Glutamatergic neuron (in vitro differentiated cells): Measurements from ENCODE around the gene SUPT6H. TPM values are rescaled to one million over a fixed set of nuclear protein-coding genes. Genes with fewer than 3 reads are reported as not detected.

ENCODE experiments used
- DNase-seq: peaks from one replicate; pipeline ENCODE4 v3.0.0; 2022
- H3K27ac Mint-ChIP-seq: one replicate; pipeline ENCODE4 v1.8.0; 2020; ENCODE audit warnings: mild to moderate bottlenecking, mixed read lengths, inconsistent platforms; ENCODE audit not compliant: unreplicated experiment
- H3K27me3 Mint-ChIP-seq: one replicate; pipeline ENCODE4 v1.8.0; 2020; ENCODE audit warnings: mild to moderate bottlenecking, moderate library complexity, mixed read lengths, inconsistent platforms; ENCODE audit not compliant: unreplicated experiment
- H3K36me3 Mint-ChIP-seq: one replicate; pipeline ENCODE4 v1.8.0; 2020; ENCODE audit warnings: mild to moderate bottlenecking, mixed read lengths, inconsistent platforms; ENCODE audit not compliant: unreplicated experiment
- H3K4me1 Mint-ChIP-seq: one replicate; pipeline ENCODE4 v1.8.0; 2020; ENCODE audit warnings: mild to moderate bottlenecking, low read depth, mixed read lengths, inconsistent platforms; ENCODE audit not compliant: unreplicated experiment
- H3K4me3 Mint-ChIP-seq: one replicate; pipeline ENCODE4 v1.8.0; 2020; ENCODE audit warnings: mild to moderate bottlenecking, mixed read lengths, inconsistent platforms; ENCODE audit not compliant: unreplicated experiment
- H3K9me3 Mint-ChIP-seq: one replicate; pipeline ENCODE4 v1.8.0; 2020; ENCODE audit warnings: mild to moderate bottlenecking, moderate library complexity, mixed read lengths, inconsistent platforms; ENCODE audit not compliant: unreplicated experiment
- CTCF ChIP-seq: fragments of 200-600 bp; sonication (generic); IDR thresholded peaks from one replicate; pipeline ENCODE4 v1.5.0; 2021; ENCODE audit not compliant: partially characterized antibody, unreplicated experiment
- total RNA-seq: library from RNA; stranded (reverse); fragmentation: NEBNext Ultra II Directional; extraction: Animal tissue kit (Norgen Biotek cat#: 25700); gene quantifications from one replicate; pipeline ENCODE4 v1.2.1, GENCODE V29; 2021; ENCODE audit not compliant: unreplicated experiment

SUPT6H gene
- total RNA-seq, 1 donor from 2014 or later: 108 TPM

- H3K27ac Mint-ChIP-seq: no peak overlapping the region
- H3K4me1 Mint-ChIP-seq: peaks cover 15% of the 10 kb centered on the region
- TF ChIP-seq CTCF: no peak
- H3K4me3 Mint-ChIP-seq: no peak overlapping the region
- H3K27me3 Mint-ChIP-seq: peaks cover 5% of the 10 kb centered on the region
- no peak for DNase-seq
- H3K36me3 Mint-ChIP-seq: peaks cover 5% of the 10 kb centered on the region
- peaks cover 4% of the 10 kb centered on the region for H3K9me3 Mint-ChIP-seq
These were observed 20.4 kb upstream of the SUPT6H start for GRCh38 chr17:28641579-28641978.

- peak overlapping the region; percentile 97 for H3K4me3 Mint-ChIP-seq
These were observed 17.8 kb upstream of the SUPT6H start for GRCh38 chr17:28643983-28644786.

GRCh38 chr17:28644787-28645575 is 17.0 kb upstream of the SUPT6H start, which contains the start of gene BLTP2:
Gene BLTP2 (minus strand): TSS chr17:28645158. CDS start chr17:28645056, 102 bp downstream.
- H3K4me1 Mint-ChIP-seq: peaks cover 17% of the 10 kb centered on the region
- DNase-seq: peak; percentile 96
- TF ChIP-seq CTCF: no peak
- H3K4me3 Mint-ChIP-seq: peak within 1 kb of the TSS; percentile 97
- peak within 1 kb of the TSS; percentile 86 for H3K27ac Mint-ChIP-seq
- H3K27me3 Mint-ChIP-seq: peaks cover 5% of the 10 kb centered on the region
- H3K9me3 Mint-ChIP-seq: peaks cover 4% of the 10 kb centered on the region
- peaks cover 5% of the 10 kb centered on the region for H3K36me3 Mint-ChIP-seq

More at GRCh38 chr17:28643983-28644786, 17.8 kb upstream of the SUPT6H start:
- DNase-seq: peak; percentile 55
- H3K9me3 Mint-ChIP-seq: peaks cover 4% of the 10 kb centered on the region
- H3K36me3 Mint-ChIP-seq: peaks cover 5% of the 10 kb centered on the region
- H3K4me1 Mint-ChIP-seq: peaks cover 17% of the 10 kb centered on the region
- H3K27ac Mint-ChIP-seq: peak overlapping the region; percentile 86
- peaks cover 5% of the 10 kb centered on the region for H3K27me3 Mint-ChIP-seq
- TF ChIP-seq CTCF: peak; percentile 68

GRCh38 chr17:28645576-28645939 is 16.4 kb upstream of the SUPT6H start:
- peaks cover 17% of the 10 kb centered on the region for H3K4me1 Mint-ChIP-seq
- no peak for TF ChIP-seq CTCF
- DNase-seq: no peak
- peaks cover 4% of the 10 kb centered on the region for H3K27me3 Mint-ChIP-seq
- peaks cover 4% of the 10 kb centered on the region for H3K9me3 Mint-ChIP-seq
- no peak overlapping the region for H3K27ac Mint-ChIP-seq
- peaks cover 5% of the 10 kb centered on the region for H3K36me3 Mint-ChIP-seq
- peak overlapping the region; percentile 65 for H3K4me3 Mint-ChIP-seq
